K562 (cell line): ENCODE results near the gene PAX5. TPM values are rescaled to one million over a fixed set of nuclear protein-coding genes. Genes with fewer than 3 reads are reported as not detected.

Experiments
- ATAC-seq: fragments of 200-7000 bp; cut with Tn5 transposase; 3 replicates; pipeline ENCODE4 v1.9.1; 2020; ENCODE audit warnings: moderate library complexity
- BruUV-seq: library from RNA; stranded (reverse); fragments of 400-500 nt; replicated peaks from 2 replicates; lab custom pipeline; 2021; lab: Mats Ljungman, UMichigan
- CTCF ChIA-PET: fragments of 300-600 bp; formaldehyde crosslinking; extraction: SDS; loops from one replicate; lab custom pipeline; 2021; ENCODE audit warnings: low intra/inter-chr PET ratio; lab: Yijun Ruan, JAX
- POLR2A ChIA-PET: fragments of 300-600, 350-650 bp; sonication (Branson Sonifier 250); formaldehyde crosslinking; extraction: SDS; loops from one replicate; lab custom pipeline; 2021; ENCODE audit warnings: antibody characterized with exemption, inconsistent platforms; lab: Yijun Ruan, JAX
- DNase-seq, 4 experiments: peaks; one replicate each; pipeline versions ENCODE4 v3.0.0 to v3.0.0-alpha.2; 2011 to 2018; ENCODE audit warnings: low spot score in 3 of 4, mixed read lengths in 3 of 4; ENCODE audit errors: extremely low read depth in 1 of 4
- FAIRE-seq: peaks from 2 replicates; lab custom pipeline; 2011; peaks lifted over from hg19 to GRCh38; lab: Jason Lieb, UNC
- H2AFZ ChIP-seq: 2 replicates; pipeline ENCODE4 v1.6.0; 2011; ENCODE audit warnings: low read depth, low read length, control low read depth, inconsistent platforms
- H3K27ac ChIP-seq: fragments of 200-600 bp; 3 replicates; pipeline ENCODE4 v1.8.0; 2011; ENCODE audit warnings: low read depth, mild to moderate bottlenecking, control low read depth, inconsistent platforms, low read length, moderate library complexity, mixed read lengths; ENCODE audit errors: extremely low read depth
- H3K27me3 ChIP-seq, 2 experiments: fragments of 300-600 bp in 1 of 2; 2 replicates in 1 of 2; 3 replicates in 1 of 2; pipeline versions ENCODE4 v1.6.0 to v1.8.0; 2011; ENCODE audit warnings: inconsistent platforms in 2 of 2, low read length in 2 of 2, mild to moderate bottlenecking in 1 of 2, mixed read lengths in 1 of 2, moderate library complexity in 1 of 2; ENCODE audit not compliant: control insufficient read depth in 2 of 2, insufficient read depth in 2 of 2
- H3K36me3 ChIP-seq: fragments of 300-600 bp; 3 replicates; pipeline ENCODE4 v1.8.0; 2011; ENCODE audit warnings: mild to moderate bottlenecking, low read length, inconsistent platforms; ENCODE audit not compliant: control insufficient read depth, insufficient read depth
- H3K4me1 ChIP-seq, 2 experiments: fragments of 200-600 bp in 1 of 2; replicated peaks in 1 of 2; 2 replicates in 1 of 2; 3 replicates in 1 of 2; pipeline versions ENCODE4 v1.5.1 to v1.8.0; 2011; ENCODE audit warnings: inconsistent platforms in 2 of 2, low read length in 2 of 2, mild to moderate bottlenecking in 1 of 2, mixed read lengths in 1 of 2, moderate library complexity in 1 of 2; ENCODE audit not compliant: control insufficient read depth in 2 of 2, insufficient read depth in 2 of 2
- H3K4me2 ChIP-seq: 2 replicates; pipeline ENCODE4 v1.6.1; 2011; ENCODE audit warnings: low read length, control low read depth, inconsistent platforms, mixed read lengths; ENCODE audit not compliant: insufficient read depth
- H3K4me3 ChIP-seq: fragments of 200-600 bp; sonication (generic), shearing (Covaris generic); 2 replicates; pipeline ENCODE4 v1.5.1; 2016; ENCODE audit warnings: control low read depth, inconsistent platforms
- H3K79me2 ChIP-seq: fragments of 200-600 bp; 3 replicates; pipeline ENCODE4 v1.8.0; 2011; ENCODE audit warnings: low read length, inconsistent platforms; ENCODE audit not compliant: control insufficient read depth, insufficient read depth
- H3K9ac ChIP-seq, 2 experiments: 2 replicates each; pipeline versions ENCODE4 v1.6.0 to v1.6.1; 2011; ENCODE audit warnings: low read depth in 2 of 2, low read length in 2 of 2, control low read depth in 1 of 2, inconsistent platforms in 1 of 2, mild to moderate bottlenecking in 1 of 2, mixed read lengths in 1 of 2; ENCODE audit not compliant: insufficient read depth in 1 of 2
- H3K9me1 ChIP-seq: one replicate; pipeline ENCODE4 v1.6.0; 2011; ENCODE audit warnings: inconsistent platforms, mild to moderate bottlenecking, low read length, moderate library complexity; ENCODE audit not compliant: control insufficient read depth, insufficient read depth
- H3K9me3 ChIP-seq: replicated peaks from 2 replicates; pipeline ENCODE4 v1.5.1; 2011; ENCODE audit warnings: low read depth, low read length, inconsistent platforms; ENCODE audit not compliant: control insufficient read depth, insufficient read depth
- H4K20me1 ChIP-seq: replicated peaks from 2 replicates; pipeline ENCODE4 v1.6.1; 2011; ENCODE audit warnings: low read length, inconsistent platforms, mixed read lengths; ENCODE audit not compliant: control insufficient read depth, insufficient read depth
- CBX2 ChIP-seq: fragments of 200-600 bp; sonication (generic); IDR thresholded peaks from one replicate; pipeline ENCODE4 v1.6.1; 2012; ENCODE audit warnings: mild to moderate bottlenecking, low read length, inconsistent platforms; ENCODE audit not compliant: insufficient read depth, poor library complexity, severe bottlenecking
- CBX8 ChIP-seq: fragments of 200-600 bp; sonication (generic); IDR thresholded peaks from 2 replicates; pipeline ENCODE4 v1.6.1; 2012; ENCODE audit warnings: borderline replicate concordance, mixed run types, low read depth, mild to moderate bottlenecking, moderate library complexity, mixed read lengths, low read length, control low read depth, inconsistent platforms; ENCODE audit not compliant: poor library complexity, severe bottlenecking; ENCODE audit errors: extremely low read depth
- GTF3C2 ChIP-seq: IDR thresholded peaks from 3 replicates; pipeline ENCODE4 v1.6.1; 2011; ENCODE audit warnings: borderline replicate concordance, mild to moderate bottlenecking, moderate library complexity; ENCODE audit not compliant: insufficient read length; ENCODE audit errors: extremely low read depth
- HMG20B ChIP-seq: fragments of 250-450 bp; sonication (Bioruptor Pico); IDR thresholded peaks from 2 replicates; pipeline ENCODE4 v1.5.0; 2021; ENCODE audit warnings: mild to moderate bottlenecking
- KHSRP ChIP-seq: fragments of 450-650 bp; IDR thresholded peaks from 2 replicates; pipeline ENCODE4 v1.6.1; 2017
- MEF2A ChIP-seq: IDR thresholded peaks from 2 replicates; pipeline ENCODE4 v1.6.1; 2011; ENCODE audit warnings: low read depth, mild to moderate bottlenecking, low read length, moderate library complexity; ENCODE audit not compliant: control insufficient read depth
- NR1H2 ChIP-seq: sonication (generic); formaldehyde crosslinking; IDR thresholded peaks from 2 replicates; pipeline ENCODE4 v1.4.0; 2020; ENCODE audit warnings: mild to moderate bottlenecking, missing genetic modification reagents
- PHTF2 ChIP-seq: fragments of 250-450 bp; sonication (Bioruptor Pico); IDR thresholded peaks from 2 replicates; pipeline ENCODE4 v1.5.0; 2021; ENCODE audit warnings: mild to moderate bottlenecking
- RNF2 ChIP-seq: sonication (generic); IDR thresholded peaks from 2 replicates; pipeline ENCODE4 v1.6.1; 2016
- ZBTB17 ChIP-seq: fragments of 450-650 bp; formaldehyde crosslinking; IDR thresholded peaks from 2 replicates; pipeline ENCODE4 v1.4.0; 2020; ENCODE audit warnings: mild to moderate bottlenecking
- ZFP36 ChIP-seq: fragments of 150-350 bp; IDR thresholded peaks from 2 replicates; pipeline ENCODE4 v1.6.1; 2018; ENCODE audit warnings: low read length, low read depth; ENCODE audit not compliant: partially characterized antibody
- ZNF655 ChIP-seq: fragments of 250-450 bp; sonication (Bioruptor Pico); IDR thresholded peaks from 2 replicates; pipeline ENCODE4 v1.5.0; 2021
- WGBS: fragments of 100-300 bp; shearing (Covaris generic); methylation state at CpG from one replicate; pipeline ENCODE4 v1.1.6; 2016; ENCODE audit warnings: low coverage, mixed read lengths; ENCODE audit not compliant: insufficient coverage; ENCODE audit errors: missing lambda C conversion rate; 5-methylcytosine and 5-hydroxymethylcytosine counted together
- in situ Hi-C: fragments of 300-500 bp; cut with MboI; formaldehyde crosslinking; loops from 4 replicates; pipeline ENCODE4 v1.15.0; 2018; ENCODE audit warnings: inconsistent platforms, mixed read lengths
- intact Hi-C: fragments of 100-400 bp; cut with micrococcal nuclease; formaldehyde crosslinking; loops from 2 replicates; pipeline ENCODE4 v1.14.2; 2022
- polyA plus RNA-seq, 8 experiments: library from polyadenylated mRNA; depleted of rRNA in 4 of 8; stranded (reverse) in 5 of 8; unstranded in 3 of 8; fragments of >200 nt; fragmentation: Nextera tagmentation in 2 of 8; fragmentation: Illumina TruSeq in 1 of 8; extraction: Ambion mirVana in 2 of 8; extraction: Trizol in 1 of 8; gene quantifications; 2 replicates each; pipeline versions ENCODE4 v1.2.1 to v1.2.3, GENCODE V29; 2011 to 2014; ENCODE audit warnings: inconsistent platforms in 1 of 8, missing spikeins in 1 of 8
- total RNA-seq, 7 experiments: library from RNA; depleted of rRNA in 6 of 7; stranded (reverse); fragments of >200 nt in 6 of 7; fragmentation: Illumina TruSeq in 2 of 7; extraction: Trizol in 2 of 7; gene quantifications; 2 replicates each; pipeline versions ENCODE4 v1.2.1 to v1.2.3, GENCODE V29; 2011 to 2021; ENCODE audit warnings: low replicate concordance in 1 of 7

Gene PAX5
- total and polyA plus RNA-seq, 9 of the 15 experiments (the other 6 are each of a cell fraction or from before 2014, with no cell fraction given), result 0.03 to 0.09 TPM; not detected in 7

- no peak overlapping the region for H3K4me2 ChIP-seq
Observed at GRCh38 chr9:37038943-37039464, 4.9 kb upstream of the PAX5 start.

GRCh38 chr9:37038302-37038942 lies 4.4 kb upstream of the PAX5 start:
- POLR2A ChIA-PET, result no interaction called here
- no peak for ATAC-seq
- H3K27me3 ChIP-seq, result peaks cover 12 to 58% of the 10 kb centered on the region in 2 experiments; a peak in 3 of 5 replicates
- WGBS, result 22% methylated on average over 14 of the region's 14 CpGs
- CTCF ChIA-PET, result interaction anchor here (0.6 kb wide), 1 partner anchor 224 kb away, joined by 3 read pairs; no protein-coding TSS in a partner anchor
- H3K4me2 ChIP-seq, result no peak overlapping the region
- H3K4me1 ChIP-seq, result peaks cover 0 to 32% of the 10 kb centered on the region in 2 experiments; a peak in 2 of 5 replicates
- H3K4me3 ChIP-seq, result no peak overlapping the region
- no peaks in the 10 kb centered on the region for H3K9me1 ChIP-seq
- in situ Hi-C loops, result no loop called here
- DNase-seq, result no peak
- H3K36me3 ChIP-seq, result no peaks in the 10 kb centered on the region
- no peaks in the 10 kb centered on the region for H3K79me2 ChIP-seq
- no peaks in the 10 kb centered on the region for H3K9me3 ChIP-seq
- FAIRE-seq, result no peak
- intact Hi-C loops, result no loop called here
- BruUV-seq, result no TSS peak
- H3K27ac ChIP-seq, result no peak overlapping the region
- H3K9ac ChIP-seq, result no peak overlapping the region
- H4K20me1 ChIP-seq, result 0 out of 2 replicates have a peak, but pooled peaks cover 6% of the 10 kb centered on the region
- no peak overlapping the region for H2AFZ ChIP-seq
- TF ChIP-seq ZNF655 (CRISPR knock-in tag) (no peak), NR1H2 (CRISPR knock-in tag) (no peak), PHTF2 (CRISPR knock-in tag) (no peak), GTF3C2 (no peak), ZBTB17 (CRISPR knock-in tag) (no peak), MEF2A (no peak)

More at GRCh38 chr9:37038943-37039464, 4.9 kb upstream of the PAX5 start:
- peaks cover 0 to 31% of the 10 kb centered on the region in 2 experiments; a peak in 2 of 5 replicates for H3K4me1 ChIP-seq
- FAIRE-seq, result no peak
- H3K27me3 ChIP-seq, result peaks cover 12 to 58% of the 10 kb centered on the region in 2 experiments; a peak in 3 of 5 replicates
- POLR2A ChIA-PET, result no interaction called here
- H3K9ac ChIP-seq, result no peak overlapping the region
- TF ChIP-seq CBX8 (peak; percentile 54), ZFP36 (peak; percentile 33), CBX2 (peak; percentile 63), HMG20B (CRISPR knock-in tag) (no peak), RNF2 (0 out of 2 replicates have a peak, but pooled peaks have one; percentile 17), KHSRP (no peak)
- no peak for DNase-seq
- H3K4me3 ChIP-seq, result no peak overlapping the region
- H3K36me3 ChIP-seq, result no peaks in the 10 kb centered on the region
- WGBS, result 2% methylated on average over 14 of the region's 14 CpGs
- no peaks in the 10 kb centered on the region for H3K79me2 ChIP-seq
- CTCF ChIA-PET, result no interaction called here
- BruUV-seq, result no TSS peak
- in situ Hi-C loops (no loop called here), intact Hi-C loops (no loop called here)
- H3K27ac ChIP-seq, result no peak overlapping the region
- no peaks in the 10 kb centered on the region for H3K9me3 ChIP-seq
- no peak overlapping the region for H2AFZ ChIP-seq
- 0 out of 2 replicates have a peak, but pooled peaks cover 6% of the 10 kb centered on the region for H4K20me1 ChIP-seq
- no peaks in the 10 kb centered on the region for H3K9me1 ChIP-seq
- ATAC-seq, result no peak
